ENCODE results near the gene ELOVL3.
"Not testable (repeated sequence)": the region's sequence is repeated elsewhere in the genome, so short reads cannot be mapped to it uniquely, and the experiment has no call there.

ELOVL3 gene

DNA sequence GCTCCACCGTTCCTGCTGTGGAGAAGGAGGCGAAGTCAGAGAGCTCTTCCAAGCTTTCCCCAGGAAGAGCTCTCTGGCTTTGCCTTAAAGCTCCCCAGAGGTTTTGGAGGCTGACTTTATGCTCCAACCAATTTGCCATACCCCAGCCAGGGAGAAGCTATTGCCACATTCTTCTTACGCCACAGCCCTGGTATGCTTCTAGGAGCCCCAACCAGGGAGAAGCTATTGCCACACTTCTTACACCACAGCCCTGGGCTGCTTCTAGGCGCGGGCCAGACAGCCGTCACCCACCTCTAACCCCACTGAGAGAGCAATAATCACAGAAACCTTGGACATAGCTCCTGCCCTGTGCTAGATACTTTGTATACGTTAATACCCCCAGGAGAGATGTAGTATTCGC is 951 bp downstream of the ELOVL3 start:
- peak; percentile 52 for DNase-seq

- peak; percentile 61 for DNase-seq
Observed at GRCh38 chr10:102229810-102230263, 3.7 kb downstream of the ELOVL3 start.

DNA sequence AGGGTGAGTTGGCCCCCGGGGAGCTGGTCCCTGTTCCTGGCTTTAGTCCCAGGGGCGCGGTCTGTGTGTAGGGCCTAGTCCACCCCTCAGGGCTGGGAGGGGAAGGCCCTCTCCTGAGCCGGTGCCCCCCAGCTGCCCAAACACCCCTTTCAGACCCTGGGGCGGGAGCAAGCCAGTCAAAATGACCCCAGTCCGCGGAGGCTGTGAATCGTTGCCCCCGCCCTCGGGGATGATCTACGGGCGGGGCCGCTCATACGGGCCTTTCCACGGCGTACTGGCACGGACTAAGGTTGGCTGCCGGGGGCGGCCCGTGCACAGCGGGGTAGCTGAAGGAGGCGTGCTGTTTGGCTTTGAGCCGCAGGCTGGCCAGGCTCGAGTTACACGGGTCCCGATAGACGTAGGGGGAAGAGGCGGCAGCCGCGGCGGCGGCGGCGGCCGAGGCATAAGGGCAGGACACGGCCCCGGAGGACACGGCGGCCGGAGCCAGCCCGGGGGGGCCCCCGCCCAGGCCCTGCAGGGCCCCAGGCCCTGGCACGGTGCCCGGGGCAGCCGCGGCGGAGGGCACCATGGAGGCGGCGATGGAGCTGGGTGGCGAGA is 4.3 kb downstream of the ELOVL3 start:
- DNase-seq: peak; percentile 30

GRCh38 chr10:102230861-102231356 is 4.8 kb downstream of the ELOVL3 start:
- no peak for DNase-seq

DNA sequence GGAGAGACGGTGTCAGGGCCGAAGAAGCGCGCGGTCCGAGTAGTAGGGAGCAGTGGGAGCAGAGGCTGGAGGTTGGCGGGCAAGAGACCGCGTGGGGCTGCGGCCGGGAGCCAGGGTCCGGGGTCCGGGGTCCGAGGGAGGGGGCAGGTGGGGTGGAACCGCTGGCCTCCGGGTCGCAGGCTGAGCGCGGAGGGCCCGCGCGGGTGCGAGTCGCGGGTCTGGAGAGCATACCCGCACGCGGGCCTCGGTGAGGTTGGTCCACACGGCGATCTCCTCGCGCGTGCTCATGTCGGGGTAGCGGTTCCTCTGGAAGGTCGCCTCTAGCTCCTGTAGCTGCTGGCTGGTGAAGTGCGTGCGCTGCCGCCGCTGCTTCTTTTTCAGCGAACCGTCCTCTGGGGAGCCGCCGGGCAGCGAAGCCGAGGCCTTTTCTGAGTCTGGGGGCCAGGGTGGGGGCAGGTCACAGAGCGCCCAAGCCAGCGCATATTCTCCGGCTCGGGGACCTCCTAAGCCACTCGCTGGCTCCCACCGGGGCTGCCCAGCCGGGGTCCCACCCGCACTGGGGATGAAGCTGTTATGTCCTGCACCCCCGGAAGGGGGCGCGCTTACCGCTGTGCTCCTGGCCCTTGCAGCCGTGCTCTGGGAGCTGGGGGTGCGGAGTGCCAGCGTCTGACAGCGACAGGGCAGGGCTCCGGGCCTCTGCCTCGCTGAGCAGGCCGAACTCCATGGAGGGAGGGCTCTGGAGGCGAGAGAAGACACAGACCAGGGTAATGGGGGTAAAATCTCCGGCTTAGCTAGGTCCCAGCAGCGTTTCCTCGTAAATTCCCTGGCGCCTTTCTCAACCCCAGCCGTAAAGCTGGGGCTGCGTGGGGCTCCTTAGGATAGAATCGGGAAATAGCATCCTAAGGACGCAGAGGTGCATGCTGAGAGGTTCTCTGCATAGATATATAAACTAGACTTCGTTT is 5.5 kb downstream of the ELOVL3 start:
- no peak for DNase-seq

- DNase-seq: no peak
Observed at GRCh38 chr10:102233997-102234396, 7.9 kb downstream of the ELOVL3 start.

DNA sequence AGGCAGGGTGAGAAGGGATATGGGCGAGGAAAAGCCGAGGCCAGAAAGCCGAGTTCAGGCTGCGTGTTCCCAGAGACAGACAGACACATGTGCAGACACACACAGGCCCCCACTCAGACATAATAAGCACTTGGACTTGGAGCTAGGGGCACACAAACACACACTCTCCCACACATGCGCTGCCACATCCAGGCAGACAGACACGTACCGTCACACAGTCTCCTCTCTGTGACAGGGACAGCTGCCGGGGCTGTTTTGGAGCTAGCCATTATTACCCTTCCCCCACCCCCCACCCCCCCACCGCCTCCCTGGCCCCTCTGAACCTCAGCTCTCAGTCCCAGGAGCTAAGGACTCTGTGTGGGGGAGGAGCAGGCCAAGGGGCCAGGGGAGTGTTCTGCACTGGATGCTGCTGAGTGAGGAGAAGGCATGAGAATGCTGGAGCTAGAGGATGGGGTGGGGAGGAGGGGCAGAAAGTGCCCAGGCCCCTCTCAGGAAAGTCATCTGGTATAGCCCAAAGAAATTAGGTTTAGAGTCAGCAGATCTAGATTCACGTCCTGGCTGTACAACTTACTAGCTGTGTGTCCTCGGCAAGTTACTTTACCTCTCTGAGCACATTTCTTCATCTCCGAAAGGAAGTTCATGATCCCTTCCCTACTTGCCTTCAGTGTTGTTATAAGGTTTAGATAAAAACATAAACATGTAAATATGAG is 8.9 kb downstream of the ELOVL3 start:
- DNase-seq: no peak

DNA sequence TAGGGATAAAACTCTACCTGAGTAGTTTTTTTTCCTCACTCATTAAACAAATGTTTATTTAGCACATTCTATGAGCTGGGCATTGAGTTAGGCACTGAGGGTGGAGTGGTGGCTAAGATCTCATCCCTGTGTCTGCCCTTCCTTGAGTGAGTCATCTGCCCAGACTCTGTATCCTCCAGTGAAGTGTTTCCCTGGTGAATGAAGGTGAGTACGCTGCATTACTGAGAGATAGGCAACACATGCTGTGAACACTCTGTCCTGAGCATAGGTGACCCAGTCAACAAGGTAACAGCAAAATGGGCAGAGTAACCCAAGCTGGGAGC is 9.5 kb downstream of the ELOVL3 start:
- DNase-seq: no peak

DNA sequence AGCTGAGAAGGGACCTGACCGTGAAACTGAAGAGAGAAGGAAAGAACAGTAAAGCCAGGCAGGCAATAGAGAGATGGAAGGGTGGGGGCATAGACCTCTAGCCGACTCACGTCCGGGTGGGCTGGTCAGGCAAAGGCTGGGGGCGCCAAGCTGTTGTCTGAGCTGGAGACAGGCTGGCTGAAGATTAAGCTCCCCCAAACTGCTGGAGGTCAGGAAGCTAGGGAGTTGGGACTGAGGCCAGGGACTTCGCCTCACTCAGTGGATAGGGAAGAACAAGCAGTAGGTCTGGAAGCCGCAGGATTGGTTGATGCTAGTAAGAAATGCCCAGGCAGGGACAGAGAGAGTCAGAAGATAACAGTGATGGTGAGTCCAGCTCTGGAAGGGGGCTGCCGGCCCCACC is 9.9 kb downstream of the ELOVL3 start:
- no peak for DNase-seq

GRCh38 chr10:102237711-102238252 is 11.7 kb downstream of the ELOVL3 start:
- no peak for DNase-seq

GRCh38 chr10:102240467-102241031 is 14.4 kb downstream of the ELOVL3 start:
- no peak for DNase-seq

GRCh38 chr10:102241032-102241443 is 14.9 kb downstream of the ELOVL3 start:
- no peak for DNase-seq

- DNase-seq: peak; percentile 89
Observed at GRCh38 chr10:102241444-102242117, 15.5 kb downstream of the ELOVL3 start, which contains the start of gene PITX3. Gene PITX3, minus strand, starts transcription at chr10:102241512. Its CDS starts 9,432 bp downstream, at chr10:102232080.

- DNase-seq: no peak
Observed at GRCh38 chr10:102242118-102242485, 16.0 kb downstream of the ELOVL3 start.

DNA sequence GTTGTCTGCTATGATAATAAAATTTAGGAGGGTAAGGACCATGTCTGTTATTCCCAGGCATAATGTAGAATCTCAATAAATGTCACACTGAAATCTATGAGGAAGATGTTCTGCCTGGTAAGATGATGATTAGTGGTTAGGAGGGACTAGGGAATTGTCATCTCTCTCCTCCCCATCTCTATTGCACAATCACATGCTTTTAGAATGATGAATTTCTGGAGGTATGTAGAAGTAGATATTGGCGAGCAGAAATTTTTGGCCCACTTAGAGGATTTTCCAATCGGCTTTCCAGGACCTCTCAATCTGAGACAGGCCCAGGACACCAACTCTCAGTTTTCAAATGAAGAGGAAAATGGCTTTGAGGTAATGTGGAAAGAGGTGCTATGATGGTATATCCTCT is 17.2 kb downstream of the ELOVL3 start:
- peak; percentile 86 for DNase-seq

DNA sequence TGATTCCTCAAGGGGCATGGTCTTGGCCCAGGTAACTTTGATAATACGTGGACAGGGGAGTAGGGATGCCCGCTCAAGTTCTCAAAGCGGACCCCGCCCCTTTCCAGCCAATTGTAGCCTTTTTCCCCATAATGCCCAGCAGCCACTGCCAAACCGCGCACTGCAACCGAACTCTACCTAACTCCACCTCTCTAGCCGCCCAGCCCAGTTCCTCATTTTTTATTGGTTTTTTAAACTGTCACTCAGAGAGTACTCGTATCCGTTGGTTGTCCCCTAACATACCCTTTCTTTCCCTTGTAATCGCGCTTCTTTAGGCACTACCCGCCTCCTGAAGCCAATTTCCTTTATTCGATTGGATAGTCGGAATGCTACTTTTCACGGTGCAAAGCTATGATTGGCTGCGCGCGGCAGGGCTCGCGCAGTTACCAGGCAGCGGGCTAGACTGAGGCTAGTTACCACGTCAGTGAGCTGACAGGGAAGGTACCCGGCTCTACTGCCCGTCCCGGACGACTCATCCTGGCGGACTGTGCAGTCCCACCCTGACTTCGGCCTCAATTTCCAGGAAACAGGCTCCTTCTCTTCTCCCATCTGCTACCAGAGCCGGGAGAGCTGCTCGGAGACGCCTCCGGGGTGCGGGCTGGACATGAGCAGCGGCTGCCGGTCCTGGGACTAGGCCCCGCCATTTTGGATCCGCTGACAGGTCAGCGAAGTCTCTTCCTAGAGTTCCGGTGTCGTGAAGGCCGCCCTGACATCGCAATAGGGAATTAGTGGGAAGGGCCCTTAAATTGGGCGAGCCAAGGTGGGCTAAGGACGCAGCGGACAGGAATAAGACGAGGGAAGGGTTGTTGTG is 19.2 kb downstream of the ELOVL3 start, which contains the start of gene GBF1:
GBF1 (plus strand) TSS at position 451 of the 850 bp plus-strand sequence. CDS start 13,407 bp downstream, outside the sequence.
- peak; percentile 100 for DNase-seq

DNA sequence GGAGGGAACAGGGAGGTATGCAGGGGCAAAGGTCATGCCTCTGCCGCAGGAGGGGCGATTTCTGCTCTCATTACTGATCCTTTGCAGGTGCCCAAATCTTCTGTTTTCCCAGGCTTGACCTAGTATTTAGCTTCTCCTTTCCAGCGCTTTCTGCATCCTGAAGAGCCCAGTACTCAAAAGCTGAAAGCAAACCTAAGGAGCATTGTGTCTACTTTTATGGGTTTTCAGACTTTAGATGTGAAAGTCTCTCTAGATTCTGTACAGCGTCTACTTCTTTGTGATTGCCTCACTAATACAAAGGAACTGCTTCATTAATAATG is 19.8 kb downstream of the ELOVL3 start:
- DNase-seq: no peak

DNA sequence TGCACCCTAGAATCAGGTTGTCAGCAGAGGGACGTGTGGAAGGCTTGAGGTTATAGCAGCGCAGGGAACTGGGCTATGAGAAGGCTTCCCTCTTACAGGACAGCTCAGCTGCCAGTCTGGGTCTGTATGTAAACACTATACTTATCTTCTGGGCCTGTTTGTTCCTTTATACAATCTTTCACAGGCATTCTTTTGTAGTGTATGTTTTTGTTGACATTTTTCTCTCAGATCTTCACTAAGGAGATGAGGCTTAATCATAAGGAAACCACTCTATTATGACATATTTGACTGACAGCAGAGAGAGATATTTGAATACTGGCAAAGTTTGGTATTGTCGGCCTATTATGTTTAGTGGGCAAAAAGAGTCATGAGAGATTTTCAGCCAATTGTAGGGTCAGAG is 20.2 kb downstream of the ELOVL3 start:
- DNase-seq: no peak

DNA sequence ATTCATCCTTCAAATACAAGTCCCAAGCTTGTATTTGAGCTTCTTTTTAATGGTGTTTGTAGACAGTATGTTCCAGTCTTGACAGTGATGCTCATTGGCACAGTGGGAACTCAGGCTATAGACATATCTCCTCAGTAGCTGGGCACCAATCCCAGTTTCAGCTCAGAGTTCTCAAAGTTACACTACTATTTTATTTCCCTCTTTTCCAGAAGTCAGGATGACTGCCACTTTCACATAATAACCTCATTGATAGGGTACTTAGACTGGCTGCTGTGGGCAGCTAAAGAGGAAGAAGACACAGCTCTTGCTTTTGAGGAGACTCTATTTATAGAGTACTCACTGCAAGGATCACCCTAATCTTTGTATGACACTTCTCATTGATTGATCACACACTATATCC is 21.6 kb downstream of the ELOVL3 start:
- no peak for DNase-seq

- DNase-seq: not testable (repeated sequence)
Observed at GRCh38 chr10:102252508-102252907, 26.4 kb downstream of the ELOVL3 start.

DNA sequence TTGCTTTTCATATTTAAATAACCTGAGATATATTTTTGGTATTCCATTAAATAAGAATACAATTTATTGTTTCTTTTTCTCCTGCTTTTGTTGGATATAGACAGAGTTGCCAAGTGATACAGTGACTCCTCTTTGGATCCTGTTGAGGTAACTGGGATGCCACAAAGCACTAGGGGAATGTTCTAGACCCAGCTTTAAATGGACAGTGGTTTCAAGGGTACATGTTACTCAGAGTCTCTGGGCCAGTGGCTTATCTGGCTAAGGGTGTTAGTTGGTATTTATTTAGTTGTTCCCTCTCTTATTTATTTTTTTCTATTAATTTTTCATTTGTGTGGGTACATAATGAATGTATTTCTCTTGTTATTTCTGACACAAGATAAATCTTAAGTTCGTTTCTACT is 28.3 kb downstream of the ELOVL3 start:
- no peak for DNase-seq
